Upper lobe of right lung (tissue), 1 donor: Measurements from ENCODE around the gene HOXA13. TPM values are rescaled to one million over a fixed set of nuclear protein-coding genes. Genes with fewer than 3 reads are reported as not detected.

Experiments used
- ATAC-seq: fragments of 200-7000 bp; cut with Tn5 transposase; one replicate; pipeline ENCODE4 v1.9.1; 2020; ENCODE audit warnings: mild to moderate bottlenecking, moderate library complexity
- DNase-seq: peaks from one replicate; pipeline ENCODE4 v3.0.0-alpha.2; 2020
- H3K27ac ChIP-seq: fragments of 200-600 bp; one replicate; pipeline ENCODE4 v1.8.0; 2022
- H3K27me3 ChIP-seq: fragments of 200-600 bp; one replicate; pipeline ENCODE4 v1.8.0; 2022; ENCODE audit warnings: mild to moderate bottlenecking
- H3K36me3 ChIP-seq: fragments of 200-600 bp; one replicate; pipeline ENCODE4 v1.8.0; 2022
- H3K4me1 ChIP-seq: fragments of 200-600 bp; one replicate; pipeline ENCODE4 v1.8.0; 2022
- H3K4me3 ChIP-seq: fragments of 200-600 bp; one replicate; pipeline ENCODE4 v1.8.0; 2022; ENCODE audit warnings: mild to moderate bottlenecking
- H3K9me3 ChIP-seq: fragments of 200-600 bp; one replicate; pipeline ENCODE4 v1.8.0; 2022
- intact Hi-C: fragments of 100-400 bp; cut with DNase I; formaldehyde crosslinking; loops from one replicate; pipeline ENCODE4 v1.11.0; 2022
- total RNA-seq: library from RNA; stranded (reverse); fragmentation: NEBNext Ultra II Directional; extraction: Animal tissue kit (Norgen Biotek cat#: 25700); gene quantifications from one replicate; pipeline ENCODE4 v1.2.1, GENCODE V29; 2021
- TF ChIP-seq, protein P1 (sequence below): fragments of 200-600 bp; IDR thresholded peaks from one replicate; pipeline ENCODE4 v1.8.0; 2022; ENCODE audit warnings: antibody characterized with exemption
- donor health status: DM: no; HTN: yes; CAD: no; lungs with severe emphysema.

The HOXA13 gene
- total RNA-seq, 1 donor from 2014 or later: not detected

DNA sequence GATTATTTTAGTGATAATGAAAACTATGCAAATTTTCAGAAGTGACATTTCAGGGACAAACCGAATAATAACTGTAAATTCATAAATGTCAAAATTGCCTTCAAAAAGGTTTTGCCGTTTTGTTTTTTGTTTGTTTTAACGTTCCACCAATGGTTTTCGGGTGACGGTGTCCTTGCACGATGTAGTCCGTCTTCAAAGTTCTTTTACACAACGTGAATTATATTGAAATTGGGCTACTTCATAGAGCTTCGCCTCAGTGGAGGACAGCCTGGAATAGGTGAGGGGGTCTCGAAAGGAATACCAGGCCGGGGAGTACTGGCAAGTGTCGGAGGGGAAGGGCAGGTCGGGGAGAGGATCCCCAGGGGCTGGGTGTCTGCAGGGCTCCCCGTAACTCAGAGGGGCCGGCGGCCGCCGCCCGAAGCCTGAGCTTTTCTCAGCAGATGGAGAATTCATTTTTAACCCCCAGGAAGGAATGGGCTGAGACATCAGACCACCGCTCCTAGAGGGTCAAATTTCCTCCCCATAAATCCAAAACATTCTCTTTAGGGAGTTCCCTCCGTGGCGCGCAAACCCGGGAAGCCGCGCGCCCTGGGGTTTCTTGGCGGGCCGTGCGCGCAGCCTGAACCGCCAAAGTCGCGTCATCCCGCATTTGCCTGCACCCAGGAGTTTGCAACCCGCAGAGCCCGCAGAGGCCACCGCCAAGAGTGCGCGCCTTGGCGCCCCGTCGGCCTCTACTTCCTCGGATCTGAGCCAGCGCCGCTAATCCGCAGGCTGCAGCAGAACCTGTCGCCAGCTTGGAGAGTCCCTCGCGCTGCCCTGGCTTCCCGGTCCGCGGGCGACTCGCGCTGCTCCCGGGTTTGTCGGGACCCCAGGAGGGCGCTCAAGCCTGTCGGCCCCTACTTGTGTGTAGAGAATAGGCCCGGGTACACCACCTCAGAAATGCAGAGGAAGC lies 25.4 kb upstream of the HOXA13 start:
- ATAC-seq: no peak
- intact Hi-C loops: no loop called here
- H3K4me1 ChIP-seq: peaks cover 6% of the 10 kb centered on the region
- H3K27me3 ChIP-seq: peaks cover 84% of the 10 kb centered on the region
- H3K9me3 ChIP-seq: no peaks in the 10 kb centered on the region
- H3K4me3 ChIP-seq: no peak overlapping the region
- TF ChIP-seq, protein P1, sequence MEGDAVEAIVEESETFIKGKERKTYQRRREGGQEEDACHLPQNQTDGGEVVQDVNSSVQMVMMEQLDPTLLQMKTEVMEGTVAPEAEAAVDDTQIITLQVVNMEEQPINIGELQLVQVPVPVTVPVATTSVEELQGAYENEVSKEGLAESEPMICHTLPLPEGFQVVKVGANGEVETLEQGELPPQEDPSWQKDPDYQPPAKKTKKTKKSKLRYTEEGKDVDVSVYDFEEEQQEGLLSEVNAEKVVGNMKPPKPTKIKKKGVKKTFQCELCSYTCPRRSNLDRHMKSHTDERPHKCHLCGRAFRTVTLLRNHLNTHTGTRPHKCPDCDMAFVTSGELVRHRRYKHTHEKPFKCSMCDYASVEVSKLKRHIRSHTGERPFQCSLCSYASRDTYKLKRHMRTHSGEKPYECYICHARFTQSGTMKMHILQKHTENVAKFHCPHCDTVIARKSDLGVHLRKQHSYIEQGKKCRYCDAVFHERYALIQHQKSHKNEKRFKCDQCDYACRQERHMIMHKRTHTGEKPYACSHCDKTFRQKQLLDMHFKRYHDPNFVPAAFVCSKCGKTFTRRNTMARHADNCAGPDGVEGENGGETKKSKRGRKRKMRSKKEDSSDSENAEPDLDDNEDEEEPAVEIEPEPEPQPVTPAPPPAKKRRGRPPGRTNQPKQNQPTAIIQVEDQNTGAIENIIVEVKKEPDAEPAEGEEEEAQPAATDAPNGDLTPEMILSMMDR: no peak
- no peak for DNase-seq
- no peaks in the 10 kb centered on the region for H3K36me3 ChIP-seq
- H3K27ac ChIP-seq: no peak overlapping the region

DNA sequence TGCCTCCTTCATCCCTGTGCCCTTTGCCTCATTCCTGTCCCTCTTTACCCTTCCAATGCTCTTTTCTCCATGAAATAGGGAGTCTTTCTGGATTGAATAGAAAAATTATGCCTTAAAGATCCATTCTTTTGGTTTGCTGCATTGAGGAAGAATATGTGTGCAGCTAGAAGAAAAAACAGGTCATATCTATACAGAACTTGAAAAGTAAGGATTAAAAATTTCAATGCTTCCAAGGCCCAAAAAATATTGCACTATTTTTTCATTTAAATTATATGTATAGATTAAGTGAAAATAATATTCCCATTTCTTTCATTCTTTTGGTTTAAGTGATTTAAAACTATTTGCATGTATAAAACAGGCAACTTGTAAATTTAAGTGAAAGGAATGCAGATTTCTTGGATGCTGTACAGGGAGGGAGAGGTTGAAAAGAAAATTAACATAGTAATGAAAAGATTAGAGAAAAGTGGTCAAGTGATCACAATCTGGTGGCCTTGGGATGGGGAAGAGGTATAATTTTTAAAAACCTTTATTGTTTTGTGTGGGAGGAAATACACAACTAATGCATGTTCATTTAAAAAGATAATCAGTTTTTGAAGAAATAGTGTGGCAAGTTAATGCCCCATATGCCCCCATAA lies 24.2 kb upstream of the HOXA13 start:
- Histone ChIP-seq H3K9me3 (no peaks in the 10 kb centered on the region), H3K4me3 (no peak overlapping the region), H3K27ac (no peak overlapping the region), H3K36me3 (no peaks in the 10 kb centered on the region), H3K4me1 (peaks cover 6% of the 10 kb centered on the region), H3K27me3 (peaks cover 96% of the 10 kb centered on the region)
- intact Hi-C loops: no loop called here
- DNase-seq (no peak), ATAC-seq (no peak)
- TF ChIP-seq, protein P1: no peak

DNA sequence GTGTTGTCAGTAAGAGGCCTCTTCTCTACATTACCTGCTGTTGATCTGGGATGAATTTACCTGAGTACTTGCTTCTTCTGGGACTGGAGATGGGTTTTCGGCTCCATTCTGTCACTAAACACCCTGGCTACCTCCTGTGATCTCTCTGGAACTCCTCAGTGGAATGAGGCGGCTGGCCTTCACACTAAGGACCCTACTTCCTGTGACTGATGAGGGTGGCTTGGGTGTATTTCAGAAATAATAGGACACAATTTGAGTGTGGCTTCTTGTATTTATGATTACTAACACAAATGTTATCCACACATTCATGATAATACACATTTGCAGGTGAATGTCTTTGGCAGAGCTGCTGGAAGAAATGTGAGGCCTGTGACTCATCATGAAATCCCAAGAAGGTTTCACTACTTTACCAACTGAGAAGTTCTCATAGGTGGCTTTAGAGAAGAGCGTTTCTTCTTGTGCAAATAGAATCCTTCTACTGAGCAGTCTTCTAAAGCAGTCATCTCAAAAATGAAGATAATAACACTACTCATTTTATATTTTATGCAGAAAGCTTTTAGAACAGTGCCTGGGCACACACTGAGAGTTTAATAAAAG lies 21.4 kb upstream of the HOXA13 start:
- Histone ChIP-seq H3K27me3 (peaks cover 94% of the 10 kb centered on the region), H3K36me3 (no peaks in the 10 kb centered on the region), H3K4me3 (no peak overlapping the region), H3K27ac (no peak overlapping the region), H3K4me1 (peaks cover 6% of the 10 kb centered on the region), H3K9me3 (no peaks in the 10 kb centered on the region)
- TF ChIP-seq, protein P1: no peak
- no peak for ATAC-seq
- DNase-seq: no peak
- intact Hi-C loops: no loop called here

DNA sequence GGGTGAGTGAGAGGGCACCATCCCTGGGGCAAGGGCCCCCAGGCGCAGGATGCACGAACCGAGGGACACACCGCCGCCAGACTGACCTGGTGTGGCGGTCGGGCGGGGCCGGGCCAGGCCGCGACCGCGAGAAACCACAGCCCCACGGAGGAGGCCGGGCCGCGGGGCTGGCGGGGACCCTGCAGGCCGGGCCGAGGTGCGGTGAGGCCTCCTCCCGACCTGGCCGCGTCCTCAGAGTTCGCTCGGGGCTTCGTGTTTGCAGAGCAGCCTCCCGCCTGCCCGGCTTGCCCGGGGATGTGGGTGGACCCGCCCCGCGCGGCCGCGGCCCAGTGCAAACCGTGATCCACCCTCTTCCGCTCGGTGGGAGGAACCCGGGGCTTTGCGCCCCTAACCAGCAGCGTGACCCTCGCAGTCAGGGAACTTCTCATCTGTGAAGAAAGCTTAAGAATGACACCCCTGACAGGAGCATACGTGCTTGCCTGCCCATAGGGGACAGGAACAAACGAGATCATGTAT lies 20.6 kb upstream of the HOXA13 start:
- ATAC-seq (peak; percentile 28), DNase-seq (peak; percentile 55)
- peaks cover 89% of the 10 kb centered on the region for H3K27me3 ChIP-seq
- TF ChIP-seq, protein P1: no peak
- no peak overlapping the region for H3K4me3 ChIP-seq
- H3K36me3 ChIP-seq: no peaks in the 10 kb centered on the region
- no peak overlapping the region for H3K27ac ChIP-seq
- peaks cover 4% of the 10 kb centered on the region for H3K4me1 ChIP-seq
- no peaks in the 10 kb centered on the region for H3K9me3 ChIP-seq
- intact Hi-C loops: no loop called here

DNA sequence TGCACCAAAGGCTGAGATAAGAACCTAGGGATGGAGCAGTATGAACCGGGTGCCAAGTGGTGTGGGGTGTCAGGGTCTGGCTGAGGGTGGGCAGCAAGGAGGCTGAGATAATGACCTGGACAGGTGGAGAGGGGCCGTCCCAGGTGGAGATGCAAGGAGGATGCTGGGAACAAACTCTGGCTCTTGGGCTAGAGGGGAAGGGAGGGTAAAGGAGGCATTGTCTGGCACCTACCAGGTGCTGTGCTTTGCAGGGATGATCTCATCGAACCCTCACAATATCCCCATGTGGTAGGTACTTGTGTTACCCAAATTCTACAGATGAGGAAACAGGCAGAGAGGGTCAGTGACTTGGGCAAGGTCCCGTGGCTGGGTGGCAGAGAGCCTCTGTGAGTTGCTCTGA lies 19.9 kb upstream of the HOXA13 start:
- Histone ChIP-seq H3K27ac (no peak overlapping the region), H3K9me3 (no peaks in the 10 kb centered on the region), H3K36me3 (no peaks in the 10 kb centered on the region), H3K4me3 (no peak overlapping the region), H3K27me3 (peaks cover 83% of the 10 kb centered on the region), H3K4me1 (no peaks in the 10 kb centered on the region)
- DNase-seq: no peak
- intact Hi-C loops: no loop called here
- ATAC-seq: no peak
- TF ChIP-seq, protein P1: no peak
